HG03565 (cell line): ENCODE measurements around the gene SMG9.

ENCODE experiments used
- ATAC-seq: cut with Tn5 transposase; IDR thresholded peaks from one replicate; pipeline ENCODE4 v1.9.1; 2021; ENCODE audit warnings: mild to moderate bottlenecking, moderate library complexity; ENCODE audit not compliant: unreplicated experiment

SMG9 gene

GRCh38 chr19:43754503-43755255 lies at the start of gene SMG9:
SMG9 (minus strand) TSS chr19:43754962; CDS start chr19:43750741, 4,221 bp downstream.
- ATAC-seq, result peak; percentile 42

- no peak for ATAC-seq
Measured at GRCh38 chr19:43804432-43804831, 49.7 kb upstream of the SMG9 start.

- ATAC-seq, result no peak
Measured at GRCh38 chr19:43802216-43802951, 47.6 kb upstream of the SMG9 start, which contains the start of gene LYPD5. LYPD5 (minus strand) TSS chr19:43802447; CDS start chr19:43802380, 67 bp downstream.

GRCh38 chr19:43799502-43800142 lies 44.9 kb upstream of the SMG9 start:
- no peak for ATAC-seq

GRCh38 chr19:43798546-43799409 lies 44.0 kb upstream of the SMG9 start:
- ATAC-seq, result no peak

- no peak for ATAC-seq
Measured at GRCh38 chr19:43798026-43798545, 43.3 kb upstream of the SMG9 start.

- no peak for ATAC-seq
Measured at GRCh38 chr19:43797556-43797955, 42.8 kb upstream of the SMG9 start.

- ATAC-seq, result no peak
Measured at GRCh38 chr19:43797118-43797517, 42.4 kb upstream of the SMG9 start.

- no peak for ATAC-seq
Measured at GRCh38 chr19:43790587-43790986, 35.8 kb upstream of the SMG9 start.

- ATAC-seq, result no peak
Measured at GRCh38 chr19:43789029-43789428, 34.3 kb upstream of the SMG9 start.

- no peak for ATAC-seq
Measured at GRCh38 chr19:43786665-43787064, 31.9 kb upstream of the SMG9 start.

GRCh38 chr19:43784981-43785808 lies 30.4 kb upstream of the SMG9 start:
- ATAC-seq, result no peak

- ATAC-seq, result no peak
Measured at GRCh38 chr19:43784241-43784980, 29.6 kb upstream of the SMG9 start.

- no peak for ATAC-seq
Measured at GRCh38 chr19:43783636-43784035, 28.9 kb upstream of the SMG9 start.

GRCh38 chr19:43782689-43783231 lies 28.0 kb upstream of the SMG9 start:
- no peak for ATAC-seq

- no peak for ATAC-seq
Measured at GRCh38 chr19:43782311-43782660, 27.5 kb upstream of the SMG9 start.

GRCh38 chr19:43781630-43782310 lies 27.0 kb upstream of the SMG9 start:
- ATAC-seq, result no peak
